SU-DHL-6 (cell line): ENCODE data around the gene SH3BP5.

ENCODE experiments used
- CTCF ChIP-seq: fragments of 200-600 bp; sonication (generic); IDR thresholded peaks from one replicate; pipeline ENCODE4 v1.5.1; 2017; ENCODE audit warnings: antibody characterized with exemption, mild to moderate bottlenecking, low read length, moderate library complexity; ENCODE audit not compliant: insufficient read depth, poor library complexity, severe bottlenecking
- EZH2phosphoT487 ChIP-seq: fragments of 200-600 bp; sonication (generic), shearing (Covaris generic); conservative IDR thresholded peaks from 2 replicates; pipeline ENCODE4 v1.6.1; 2018; ENCODE audit warnings: mild to moderate bottlenecking, antibody characterized with exemption, low read length, moderate library complexity, mixed read lengths

GRCh38 chr3:15316998-15317435 lies 15.4 kb downstream of the SH3BP5 start:
- TF ChIP-seq CTCF (no peak), EZH2phosphoT487 (no peak)
